Adrenal gland (tissue), 12 donors: ENCODE data around the gene PACS2. TPM values are rescaled to one million over a fixed set of nuclear protein-coding genes. Genes with fewer than 3 reads are reported as not detected.

Source experiments
- DNase-seq, 7 donors: peaks; one replicate each; pipeline ENCODE4 v3.0.0-alpha.2; 2019 to 2020
- H3K27ac ChIP-seq, 5 donors: fragments of 200-600 bp; sonication (generic) in 4 of 5; 1 replicate in 3 of 5; 2 replicates in 2 of 5; pipeline versions ENCODE4 v1.5.1 to v1.8.0; 2016 to 2020; ENCODE audit warnings: mild to moderate bottlenecking in 1 of 5
- H3K27me3 ChIP-seq: fragments of 200-600 bp; 2 replicates; pipeline ENCODE4 v1.8.0; 2021
- H3K36me3 ChIP-seq, 2 donors: fragments of 200-600 bp; replicated peaks in 1 of 2; 1 replicate in 1 of 2; 2 replicates in 1 of 2; pipeline versions ENCODE4 v1.5.1 to v1.8.0; 2018 to 2022
- H3K4me1 ChIP-seq, 2 donors: fragments of 200-600 bp; replicated peaks in 1 of 2; 1 replicate in 1 of 2; 2 replicates in 1 of 2; pipeline versions ENCODE4 v1.5.1 to v1.8.0; 2018 to 2021
- H3K4me3 ChIP-seq, 4 donors: fragments of 200-600 bp; sonication (generic) in 3 of 4; one replicate each; pipeline ENCODE4 v1.5.1; 2016 to 2018
- H3K9me3 ChIP-seq, 3 donors: fragments of 200-600 bp; sonication (generic) in 1 of 3; replicated peaks in 1 of 3; 1 replicate in 2 of 3; 2 replicates in 1 of 3; pipeline versions ENCODE4 v1.5.1 to v1.8.0; 2016 to 2021
- CTCF ChIP-seq, 6 experiments: fragments of 450-650 bp in 4 of 6; fragments of 200-600 bp in 2 of 6; sonication (generic) in 1 of 6; IDR thresholded peaks; 1 replicate in 5 of 6; 2 replicates in 1 of 6; pipeline versions ENCODE4 v1.5.1 to v1.8.0; 2016 to 2021; ENCODE audit warnings: antibody characterized with exemption in 6 of 6, mild to moderate bottlenecking in 2 of 6, moderate library complexity in 1 of 6
- POLR2A ChIP-seq, 2 donors: fragments of 450-650 bp; IDR thresholded peaks; one replicate each; pipeline ENCODE4 v1.6.1; 2017; ENCODE audit warnings: antibody characterized with exemption in 2 of 2, mild to moderate bottlenecking in 2 of 2, moderate library complexity in 1 of 2
- WGBS, 4 donors: extraction: QIAGEN DNeasy Blood & Tissue Kit in 2 of 4; methylation state at CpG; one replicate each; pipeline versions ENCODE4 v1.1.5 to v1.1.7; 2013 to 2017; 5-methylcytosine and 5-hydroxymethylcytosine counted together
- intact Hi-C, 2 donors: fragments of 100-400 bp; cut with DNase I; formaldehyde crosslinking; loops; one replicate each; pipeline versions ENCODE4 v1.14.1 to v1.15.0; 2022 to 2023
- polyA plus RNA-seq, 3 donors: library from polyadenylated mRNA; stranded (reverse); fragments of 200-250 nt in 2 of 3; fragments of 350-450 nt in 1 of 3; fragmentation: Illumina TruSeq in 1 of 3; extraction: RNeasy Lipid Tissue Mini Kit (QIAGEN cat#74804) in 1 of 3; gene quantifications; one replicate each; pipeline ENCODE4 v1.2.3, GENCODE V29; 2013 to 2014
- total RNA-seq, 9 donors: library from RNA; depleted of rRNA in 4 of 9; stranded (reverse); fragments of >200 nt in 4 of 9; fragments of 120-200 nt in 1 of 9; fragmentation: NEBNext Ultra II Directional in 1 of 9; extraction: Animal tissue kit (Norgen Biotek cat#: 25700) in 1 of 9; gene quantifications; one replicate each; pipeline versions ENCODE4 v1.1.0 to v1.2.4, GENCODE V29; 2013 to 2023
- donor health status: healthy with polysubstance abuse.
- donor health status: Bipolar disorder and iron deficiency.
- donor health status: DM: yes; HTN: yes; CAD: no.
- donor health status: DM: no; HTN: no; CAD: no.
- donor health status: DM: no; HTN: no; CAD: no.
- donor health status: DM: yes; HTN: yes; CAD: no.

PACS2 gene
- total and polyA plus RNA-seq, 12 donors = 19.5 to 221 (median 81.1) TPM

DNA sequence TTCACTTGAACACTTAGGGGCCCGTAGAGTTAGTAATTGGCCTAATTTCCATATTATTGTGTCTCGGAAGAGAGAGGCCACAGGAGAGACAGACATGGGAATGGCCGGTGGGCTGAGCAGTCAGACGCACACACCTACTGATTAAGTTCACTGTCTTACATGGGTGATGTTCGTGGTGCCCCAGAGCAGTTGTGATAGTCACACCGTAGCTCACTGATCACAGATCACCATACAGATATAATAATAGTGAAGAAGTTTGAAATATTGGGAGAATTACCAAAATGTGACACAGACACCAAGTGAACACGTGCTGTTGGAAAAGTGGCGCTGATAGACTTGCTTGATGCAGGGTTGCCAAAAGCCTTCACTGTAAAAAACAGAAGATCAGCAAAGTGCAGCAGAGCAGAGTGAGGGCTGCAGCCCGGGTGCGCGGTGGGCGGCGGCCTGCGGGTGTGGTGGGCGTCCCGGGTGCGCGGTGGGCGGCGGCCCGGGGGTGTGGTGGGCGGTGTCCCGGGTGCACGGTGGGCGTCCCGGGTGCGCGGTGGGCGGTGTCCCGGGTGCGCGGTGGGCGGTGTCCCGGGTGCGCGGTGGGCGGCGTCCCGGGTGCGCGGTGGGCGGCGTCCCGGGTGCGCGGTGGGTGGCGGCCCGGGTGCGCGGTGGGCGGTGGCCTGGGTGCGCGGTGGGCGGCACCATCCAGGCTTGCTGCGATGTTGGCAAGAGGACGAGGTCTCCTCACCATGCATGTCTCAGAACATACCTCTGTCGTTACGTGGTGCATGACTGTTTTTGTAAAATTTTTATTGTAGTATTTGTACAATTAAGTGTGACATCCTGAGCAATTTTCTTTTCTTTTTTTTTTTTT, 49.5 kb downstream of the PACS2 start:
- no peaks in the 10 kb centered on the region for H3K9me3 ChIP-seq
- no peaks in the 10 kb centered on the region for H3K27me3 ChIP-seq
- no peaks in the 10 kb centered on the region for H3K4me1 ChIP-seq
- peaks cover 0 to 21% of the 10 kb centered on the region in 2 donors for H3K36me3 ChIP-seq
- 14 to 32% (median 25%) methylated on average over 15 to 58 of the region's 58 CpGs for WGBS, 4 donors
- H3K27ac ChIP-seq = no peak overlapping the region
- DNase-seq = peak in 1 of 7 donors; percentile 16
- H3K4me3 ChIP-seq = no peak overlapping the region
- intact Hi-C loops = no loop called here
- no peak for TF ChIP-seq POLR2A (IDR thresholded peaks at IDR 0.05)
- TF ChIP-seq CTCF (IDR thresholded peaks at IDR 0.05) = no peak

DNA sequence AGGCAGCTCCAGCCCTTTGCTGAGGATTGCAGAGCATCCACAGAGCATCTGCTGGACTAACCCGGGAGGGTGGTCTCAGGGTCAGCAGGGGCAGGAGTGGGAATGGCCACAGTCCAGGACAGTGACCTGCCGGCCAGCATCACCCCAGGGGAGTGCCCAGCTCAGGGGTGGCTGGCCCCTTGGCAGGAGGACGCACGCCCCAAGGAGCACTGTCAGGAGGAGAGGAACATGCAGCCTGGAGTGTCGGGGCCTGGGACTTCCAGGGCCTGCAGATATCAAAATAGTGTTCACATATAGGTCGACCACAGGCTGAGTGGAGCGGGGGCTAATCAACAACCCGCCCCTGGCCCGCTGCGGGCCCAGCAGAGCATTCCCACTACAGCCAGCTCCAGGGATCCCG, 50.6 kb downstream of the PACS2 start:
- no peaks in the 10 kb centered on the region for H3K27me3 ChIP-seq
- H3K36me3 ChIP-seq = peaks cover 0 to 30% of the 10 kb centered on the region in 2 donors
- 89 to 97% (median 90%) methylated on average over 7 to 11 of the region's 11 CpGs for WGBS, 4 donors
- H3K4me1 ChIP-seq = no peaks in the 10 kb centered on the region
- no peak overlapping the region for H3K4me3 ChIP-seq
- H3K9me3 ChIP-seq = no peaks in the 10 kb centered on the region
- H3K27ac ChIP-seq = no peak overlapping the region
- intact Hi-C loops = no loop called here
- TF ChIP-seq POLR2A (IDR thresholded peaks at IDR 0.05) (no peak), CTCF (IDR thresholded peaks at IDR 0.05) (no peak)
- DNase-seq = no peak

DNA sequence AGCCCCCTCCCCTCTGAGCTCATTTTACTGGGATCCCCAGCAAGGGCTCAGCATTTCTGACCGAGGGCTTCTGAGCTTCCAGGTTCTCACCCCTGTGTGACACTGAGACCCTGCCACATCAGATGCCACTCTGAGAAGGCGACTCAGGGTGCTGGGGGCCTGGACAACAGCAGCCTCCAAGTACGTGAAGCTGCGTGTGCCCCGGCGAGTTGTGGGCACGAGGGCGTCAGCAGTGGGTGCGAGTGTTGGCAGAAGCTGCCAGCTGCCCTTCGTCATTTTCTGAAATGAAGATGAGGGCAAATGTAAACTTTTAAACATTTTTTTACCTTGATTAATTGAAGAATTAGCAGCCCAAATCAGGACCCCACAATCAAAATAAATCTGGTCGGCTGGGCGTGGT, 51.1 kb downstream of the PACS2 start:
- H3K4me1 ChIP-seq = no peaks in the 10 kb centered on the region
- intact Hi-C loops = no loop called here

More for the DNA sequence above, 51.1 kb downstream of the PACS2 start:
- Histone ChIP-seq H3K27me3 (no peaks in the 10 kb centered on the region), H3K36me3 (peaks cover 0 to 26% of the 10 kb centered on the region in 2 donors), H3K9me3 (no peaks in the 10 kb centered on the region), H3K4me3 (no peak overlapping the region), H3K27ac (no peak overlapping the region)
- WGBS, 4 donors = 93 to 96% (median 95%) methylated on average over 12 of the region's 12 CpGs
- DNase-seq = no peak
- no peak for TF ChIP-seq CTCF (IDR thresholded peaks at IDR 0.05)
- no peak for TF ChIP-seq POLR2A (IDR thresholded peaks at IDR 0.05)
